H9 (cell line): ENCODE measurements around the gene ALCAM. TPM values are rescaled to one million over a fixed set of nuclear protein-coding genes. Genes with fewer than 3 reads are reported as not detected.

Experiments used
- DNase-seq: peaks from one replicate; pipeline ENCODE4 v3.0.0-alpha.2; 2017
- H2AFZ ChIP-seq: one replicate; pipeline ENCODE4 v1.6.1; 2013; ENCODE audit warnings: mild to moderate bottlenecking, low read length, control low read depth, moderate library complexity
- H2AK5ac ChIP-seq: 2 replicates; pipeline ENCODE4 v1.6.1; 2013; ENCODE audit warnings: low read length, control low read depth, mixed read lengths; ENCODE audit not compliant: insufficient read length
- H2BK120ac ChIP-seq: one replicate; pipeline ENCODE4 v1.6.1; 2013; ENCODE audit warnings: low read depth, mild to moderate bottlenecking, low read length, control low read depth, inconsistent platforms; ENCODE audit not compliant: poor library complexity, severe bottlenecking
- H2BK12ac ChIP-seq: 2 replicates; pipeline ENCODE4 v1.6.1; 2013; ENCODE audit warnings: low read length, control low read depth, mixed read lengths, low read depth; ENCODE audit not compliant: insufficient read length
- H2BK15ac ChIP-seq: 2 replicates; pipeline ENCODE4 v1.6.1; 2013; ENCODE audit warnings: low read depth, low read length, control low read depth
- H2BK20ac ChIP-seq: one replicate; pipeline ENCODE4 v1.6.1; 2013; ENCODE audit warnings: low read depth, mild to moderate bottlenecking, low read length, control low read depth, inconsistent platforms; ENCODE audit not compliant: poor library complexity, severe bottlenecking
- H2BK5ac ChIP-seq: 2 replicates; pipeline ENCODE4 v1.6.1; 2013; ENCODE audit warnings: low read length, control low read depth, mixed read lengths; ENCODE audit not compliant: insufficient read length
- H3K14ac ChIP-seq: 2 replicates; pipeline ENCODE4 v1.6.1; 2013; ENCODE audit warnings: low read length, control low read depth; ENCODE audit not compliant: insufficient read depth
- H3K18ac ChIP-seq: 2 replicates; pipeline ENCODE4 v1.6.1; 2013; ENCODE audit warnings: low read depth, mild to moderate bottlenecking, mixed read lengths, low read length, control low read depth; ENCODE audit not compliant: insufficient read length
- H3K23ac ChIP-seq: 2 replicates; pipeline ENCODE4 v1.6.1; 2013; ENCODE audit warnings: low read length, control low read depth, mixed read lengths, low read depth; ENCODE audit not compliant: insufficient read length
- H3K23me2 ChIP-seq: 2 replicates; pipeline ENCODE4 v1.6.1; 2013; ENCODE audit warnings: low read depth, mild to moderate bottlenecking, mixed read lengths, low read length, control low read depth; ENCODE audit not compliant: insufficient read length, poor library complexity, severe bottlenecking
- H3K27ac ChIP-seq: 2 replicates; pipeline ENCODE4 v1.5.1; 2013; ENCODE audit warnings: low read length, control low read depth, mixed read lengths, low read depth; ENCODE audit not compliant: insufficient read length
- H3K27me3 ChIP-seq: 2 replicates; pipeline ENCODE4 v1.6.1; 2013; ENCODE audit warnings: low read length, control low read depth, inconsistent platforms; ENCODE audit not compliant: insufficient read depth
- H3K4ac ChIP-seq: 2 replicates; pipeline ENCODE4 v1.6.1; 2013; ENCODE audit warnings: low read depth, mild to moderate bottlenecking, control low read depth, inconsistent platforms, low read length, moderate library complexity
- H3K4me1 ChIP-seq: 2 replicates; pipeline ENCODE4 v1.6.1; 2013; ENCODE audit warnings: low read length, control low read depth, inconsistent platforms; ENCODE audit not compliant: insufficient read depth
- H3K4me2 ChIP-seq: 2 replicates; pipeline ENCODE4 v1.6.1; 2013; ENCODE audit warnings: low read length, control low read depth, mixed read lengths; ENCODE audit not compliant: insufficient read length, insufficient read depth
- H3K56ac ChIP-seq: 2 replicates; pipeline ENCODE4 v1.6.1; 2013; ENCODE audit warnings: low read depth, mild to moderate bottlenecking, mixed read lengths, low read length, control low read depth; ENCODE audit not compliant: insufficient read length
- H3K79me1 ChIP-seq: 2 replicates; pipeline ENCODE4 v1.6.1; 2013; ENCODE audit warnings: low read depth, mild to moderate bottlenecking, moderate library complexity, low read length, control low read depth, inconsistent platforms; ENCODE audit not compliant: insufficient read depth, poor library complexity, severe bottlenecking
- H3K79me2 ChIP-seq: 2 replicates; pipeline ENCODE4 v1.6.1; 2013; ENCODE audit warnings: low read length, control low read depth, inconsistent platforms; ENCODE audit not compliant: insufficient read depth
- H3K9ac ChIP-seq: 2 replicates; pipeline ENCODE4 v1.6.1; 2013; ENCODE audit warnings: low read length, control low read depth, mixed read lengths; ENCODE audit not compliant: insufficient read length; ENCODE audit errors: extremely low read depth
- H3K9me3 ChIP-seq: one replicate; pipeline ENCODE4 v1.6.1; 2013; ENCODE audit warnings: low read depth, low read length, inconsistent platforms; ENCODE audit not compliant: control insufficient read depth
- H3T11ph ChIP-seq: one replicate; pipeline ENCODE4 v1.6.1; 2013; ENCODE audit warnings: mild to moderate bottlenecking, low read length, control low read depth, inconsistent platforms
- H4K20me1 ChIP-seq: one replicate; pipeline ENCODE4 v1.6.1; 2013; ENCODE audit not compliant: control insufficient read depth, insufficient read length, insufficient read depth
- H4K5ac ChIP-seq: 2 replicates; pipeline ENCODE4 v1.6.1; 2013; ENCODE audit warnings: low read depth, mild to moderate bottlenecking, mixed read lengths, low read length, control low read depth; ENCODE audit not compliant: insufficient read length
- H4K8ac ChIP-seq: replicated peaks from 2 replicates; pipeline ENCODE4 v1.6.1; 2013; ENCODE audit warnings: low read length, control low read depth, mixed read lengths, low read depth; ENCODE audit not compliant: insufficient read length
- H4K91ac ChIP-seq: 2 replicates; pipeline ENCODE4 v1.6.1; 2013; ENCODE audit warnings: low read depth, mild to moderate bottlenecking, moderate library complexity, mixed read lengths, low read length, control low read depth; ENCODE audit not compliant: insufficient read length
- H3K27ac Mint-ChIP-seq, 3 experiments: 2 replicates in 2 of 3; 3 replicates in 1 of 3; pipeline ENCODE4 v1.8.0; 2020 to 2021; ENCODE audit warnings: mixed read lengths in 3 of 3, mild to moderate bottlenecking in 1 of 3, moderate library complexity in 1 of 3
- H3K27me3 Mint-ChIP-seq: 2 replicates; pipeline ENCODE4 v1.8.0; 2021; ENCODE audit warnings: low read depth, mild to moderate bottlenecking, moderate library complexity, mixed read lengths
- H3K36me3 Mint-ChIP-seq, 3 experiments: 2 replicates in 2 of 3; 3 replicates in 1 of 3; pipeline ENCODE4 v1.8.0; 2020 to 2021; ENCODE audit warnings: low read depth in 3 of 3, mixed read lengths in 3 of 3; ENCODE audit not compliant: insufficient read depth in 1 of 3
- H3K4me1 Mint-ChIP-seq, 2 experiments: 2 replicates each; pipeline ENCODE4 v1.8.0; 2020; ENCODE audit warnings: mixed read lengths in 2 of 2
- H3K4me3 Mint-ChIP-seq, 2 experiments: 2 replicates in 1 of 2; 3 replicates in 1 of 2; pipeline ENCODE4 v1.8.0; 2020 to 2021; ENCODE audit warnings: mild to moderate bottlenecking in 2 of 2, mixed read lengths in 2 of 2, moderate library complexity in 1 of 2
- H3K9me3 Mint-ChIP-seq, 2 experiments: 2 replicates in 1 of 2; 3 replicates in 1 of 2; pipeline ENCODE4 v1.8.0; 2020; ENCODE audit warnings: mild to moderate bottlenecking in 2 of 2, mixed read lengths in 2 of 2, moderate library complexity in 1 of 2
- WGBS: extraction: QIAGEN DNeasy Blood & Tissue Kit; methylation state at CpG from one replicate; pipeline ENCODE4 v1.1.7; 2013; ENCODE audit warnings: missing lambda C conversion rate, low lambda C conversion rate, mixed read lengths; ENCODE audit not compliant: insufficient read length; ENCODE audit errors: extremely low coverage; 5-methylcytosine and 5-hydroxymethylcytosine counted together
- total RNA-seq: library from RNA; stranded (reverse); gene quantifications from 2 replicates; pipeline ENCODE4 v1.2.1, GENCODE V29; 2021
- TF ChIP-seq, protein P1 (sequence below): fragments of 200-600 bp; sonication (generic); conservative IDR thresholded peaks from 3 replicates; pipeline ENCODE4 v1.8.0; 2021; ENCODE audit warnings: antibody characterized with exemption, mild to moderate bottlenecking

The ALCAM gene
- total RNA-seq, 1 experiment from 2014 or later = 43.7 TPM

DNA sequence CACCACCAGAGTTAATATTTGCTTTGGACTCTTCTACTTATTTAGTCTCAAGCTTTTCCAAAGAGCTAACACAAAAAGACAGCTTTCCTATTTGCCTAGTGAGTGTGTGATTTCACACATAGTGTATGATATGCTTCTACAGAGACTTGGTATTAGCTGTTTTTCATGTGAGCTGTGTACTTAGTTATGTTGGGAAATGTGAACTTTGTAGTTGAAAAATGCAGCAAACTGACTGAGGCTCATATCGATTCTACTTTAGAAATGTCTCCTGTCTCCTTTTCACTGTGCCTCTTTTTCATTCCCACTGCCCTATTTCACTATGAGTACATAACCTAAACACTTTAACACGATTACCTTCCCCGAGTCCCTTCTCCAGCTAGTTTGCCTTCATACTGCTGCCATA lies 136.5 kb downstream of the ALCAM start:
- Histone ChIP-seq H3K56ac (no peak overlapping the region), H2BK120ac (no peak overlapping the region), H3K23ac (no peak overlapping the region), H3K79me2 (no peaks in the 10 kb centered on the region), H4K8ac (no peak overlapping the region), H3K27me3 (no peaks in the 10 kb centered on the region), H3K27ac (no peak overlapping the region), H3K4me1 (peaks cover 3% of the 10 kb centered on the region; the same call in 1 of the 2 replicates), H2BK20ac (no peak overlapping the region), H4K5ac (no peak overlapping the region), H2BK5ac (no peak overlapping the region), H3K18ac (no peak overlapping the region), H3K9ac (no peak overlapping the region), H3K79me1 (no peaks in the 10 kb centered on the region), H3K23me2 (no peaks in the 10 kb centered on the region), H2BK12ac (no peak overlapping the region), H3K4me2 (no peak overlapping the region), H4K20me1 (no peaks in the 10 kb centered on the region), H2AFZ (no peak overlapping the region), H3K14ac (no peak overlapping the region), H3K4ac (no peak overlapping the region), H3T11ph (no peak overlapping the region), H3K9me3 (no peaks in the 10 kb centered on the region), H2AK5ac (no peak overlapping the region), H2BK15ac (no peak overlapping the region), H4K91ac (no peak overlapping the region)
- H3K9me3 Mint-ChIP-seq = no peaks in the 10 kb centered on the region
- H3K27me3 Mint-ChIP-seq = no peaks in the 10 kb centered on the region
- H3K27ac Mint-ChIP-seq = no peak overlapping the region
- H3K4me1 Mint-ChIP-seq = peaks cover 21 to 37% of the 10 kb centered on the region in 2 experiments
- TF ChIP-seq, protein P1, sequence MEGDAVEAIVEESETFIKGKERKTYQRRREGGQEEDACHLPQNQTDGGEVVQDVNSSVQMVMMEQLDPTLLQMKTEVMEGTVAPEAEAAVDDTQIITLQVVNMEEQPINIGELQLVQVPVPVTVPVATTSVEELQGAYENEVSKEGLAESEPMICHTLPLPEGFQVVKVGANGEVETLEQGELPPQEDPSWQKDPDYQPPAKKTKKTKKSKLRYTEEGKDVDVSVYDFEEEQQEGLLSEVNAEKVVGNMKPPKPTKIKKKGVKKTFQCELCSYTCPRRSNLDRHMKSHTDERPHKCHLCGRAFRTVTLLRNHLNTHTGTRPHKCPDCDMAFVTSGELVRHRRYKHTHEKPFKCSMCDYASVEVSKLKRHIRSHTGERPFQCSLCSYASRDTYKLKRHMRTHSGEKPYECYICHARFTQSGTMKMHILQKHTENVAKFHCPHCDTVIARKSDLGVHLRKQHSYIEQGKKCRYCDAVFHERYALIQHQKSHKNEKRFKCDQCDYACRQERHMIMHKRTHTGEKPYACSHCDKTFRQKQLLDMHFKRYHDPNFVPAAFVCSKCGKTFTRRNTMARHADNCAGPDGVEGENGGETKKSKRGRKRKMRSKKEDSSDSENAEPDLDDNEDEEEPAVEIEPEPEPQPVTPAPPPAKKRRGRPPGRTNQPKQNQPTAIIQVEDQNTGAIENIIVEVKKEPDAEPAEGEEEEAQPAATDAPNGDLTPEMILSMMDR = no peak
- no peak for DNase-seq
- no peak overlapping the region for H3K4me3 Mint-ChIP-seq
- no peaks in the 10 kb centered on the region; a peak in 1 of 7 replicates for H3K36me3 Mint-ChIP-seq
- 100% methylated on average over 2 of the region's 3 CpGs for WGBS
